Bronchial epithelial cell (primary cell): ENCODE data around the gene ANO4. TPM values are rescaled to one million over a fixed set of nuclear protein-coding genes. Genes with fewer than 3 reads are reported as not detected.

Experiments used
- total RNA-seq: library from RNA; depleted of rRNA; stranded (reverse); fragments of >200 nt; gene quantifications from 2 replicates; pipeline ENCODE4 v1.2.1, GENCODE V29; 2014

ANO4 gene
- total RNA-seq, 1 donor from 2014 or later: 2.4 TPM

Other genes with a start within 250 kb of the ANO4 start
- gene GAS2L3, start 221.1 kb upstream of the ANO4 start, total RNA-seq: 0.53 and 1.0 TPM in 2 replicates